Thymus (tissue), 11 donors: ENCODE results near the gene KLHL1. TPM values are rescaled to one million over a fixed set of nuclear protein-coding genes. Genes with fewer than 3 reads are reported as not detected.

ENCODE experiments used
- DNase-seq, 9 donors: peaks; one replicate each; pipeline ENCODE4 v3.0.0-alpha.2; 2013; ENCODE audit warnings: low spot score in 9 of 9, low read depth in 6 of 9, missing footprints in 1 of 9
- H3K27ac ChIP-seq, 2 donors: one replicate each; pipeline ENCODE4 v1.5.1; 2013; ENCODE audit warnings: control low read depth in 1 of 2, low read depth in 1 of 2, low read length in 1 of 2, mild to moderate bottlenecking in 1 of 2, moderate library complexity in 1 of 2
- H3K27me3 ChIP-seq, 2 donors: one replicate each; pipeline ENCODE4 v1.5.1; 2013; ENCODE audit warnings: low read length in 1 of 2; ENCODE audit not compliant: control insufficient read depth in 2 of 2, insufficient read depth in 1 of 2
- H3K36me3 ChIP-seq, 2 donors: one replicate each; pipeline ENCODE4 v1.5.1; 2013; ENCODE audit warnings: low read length in 1 of 2, mild to moderate bottlenecking in 1 of 2, moderate library complexity in 1 of 2; ENCODE audit not compliant: control insufficient read depth in 2 of 2, insufficient read depth in 2 of 2
- H3K4me1 ChIP-seq, 2 donors: one replicate each; pipeline ENCODE4 v1.5.1; 2013; ENCODE audit warnings: low read length in 2 of 2; ENCODE audit not compliant: control insufficient read depth in 2 of 2, insufficient read depth in 2 of 2
- H3K4me3 ChIP-seq, 2 donors: one replicate each; pipeline ENCODE4 v1.5.1; 2013; ENCODE audit warnings: low read length in 2 of 2, control low read depth in 1 of 2, mild to moderate bottlenecking in 1 of 2
- H3K9me3 ChIP-seq, 2 donors: one replicate each; pipeline ENCODE4 v1.5.1; 2013; ENCODE audit warnings: low read length in 1 of 2, mild to moderate bottlenecking in 1 of 2; ENCODE audit not compliant: control insufficient read depth in 2 of 2, insufficient read depth in 1 of 2
- WGBS: extraction: QIAGEN DNeasy Blood & Tissue Kit; methylation state at CpG from one replicate; pipeline ENCODE4 v1.1.7; 2013; 5-methylcytosine and 5-hydroxymethylcytosine counted together
- polyA plus RNA-seq: library from polyadenylated mRNA; stranded (reverse); fragments of 200-250 nt; gene quantifications from one replicate; pipeline ENCODE4 v1.2.3, GENCODE V29; 2013
- total RNA-seq: library from RNA; stranded (reverse); fragments of 120-200 nt; gene quantifications from one replicate; pipeline ENCODE4 v1.2.4, GENCODE V29; 2013
- donor health status: healthy.

KLHL1 gene
- total and polyA plus RNA-seq, 2 donors: 0.05 TPM

DNA sequence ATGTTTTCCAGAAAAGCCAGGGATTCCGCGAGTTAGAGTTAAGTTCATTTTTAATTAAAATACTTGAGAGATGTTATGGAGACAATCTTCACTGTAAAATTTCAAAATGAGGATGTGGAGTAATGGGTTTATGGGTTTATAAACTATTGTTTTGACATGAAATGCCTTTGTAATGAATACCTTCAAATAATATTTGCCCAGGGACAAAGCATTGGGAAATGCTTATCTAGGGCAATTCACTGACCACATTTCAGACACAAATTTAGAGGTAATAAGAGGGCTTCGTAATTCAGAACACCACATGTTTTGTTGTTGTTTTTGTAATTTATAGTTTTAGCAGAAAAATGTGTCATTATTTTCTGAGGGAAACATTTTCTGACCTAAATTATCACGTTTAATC lies 241.7 kb downstream of the KLHL1 start:
- no peaks in the 10 kb centered on the region for H3K4me1 ChIP-seq
- no peaks in the 10 kb centered on the region for H3K36me3 ChIP-seq
- no peak overlapping the region for H3K4me3 ChIP-seq
- no peak overlapping the region for H3K27ac ChIP-seq
- H3K27me3 ChIP-seq: no peaks in the 10 kb centered on the region
- no peaks in the 10 kb centered on the region for H3K9me3 ChIP-seq
- no peak for DNase-seq
- WGBS: 89% methylated on average over 4 of the region's 4 CpGs

DNA sequence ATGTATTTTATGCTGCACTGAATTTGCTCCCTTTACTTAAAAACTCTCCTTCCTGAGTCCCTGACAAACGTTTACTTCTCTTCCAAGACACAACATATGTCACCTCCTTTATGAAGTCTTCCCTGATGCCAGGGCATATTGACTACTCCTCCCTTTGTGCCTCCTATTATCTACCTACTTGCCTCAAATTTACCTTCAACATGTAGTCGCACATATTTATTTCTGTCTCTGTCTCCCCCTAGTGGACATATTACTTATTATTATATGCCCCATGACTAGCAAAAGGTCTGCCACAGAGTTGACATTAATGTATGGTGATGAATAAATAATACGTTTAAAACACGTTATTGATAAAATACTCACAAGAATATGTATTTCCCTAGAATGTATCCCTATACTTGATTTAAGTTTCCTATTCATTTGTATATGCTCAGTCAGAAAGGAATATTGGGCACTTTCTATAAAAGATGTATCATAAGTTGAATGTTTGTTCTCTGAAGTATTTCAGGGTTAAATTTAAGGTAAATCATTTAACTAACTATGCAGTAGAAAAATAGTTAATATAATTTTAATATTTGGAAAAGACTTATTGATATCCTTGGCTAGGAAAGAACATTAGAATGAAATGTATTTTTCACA lies 250.9 kb downstream of the KLHL1 start:
- no peaks in the 10 kb centered on the region for H3K27me3 ChIP-seq
- peak; percentile 2 to 46 (median 8) for DNase-seq
- H3K4me1 ChIP-seq: no peaks in the 10 kb centered on the region
- no peak overlapping the region for H3K4me3 ChIP-seq
- 5% methylated on average over 4 of the region's 4 CpGs for WGBS
- H3K36me3 ChIP-seq: no peaks in the 10 kb centered on the region
- no peaks in the 10 kb centered on the region for H3K9me3 ChIP-seq
- H3K27ac ChIP-seq: no peak overlapping the region

DNA sequence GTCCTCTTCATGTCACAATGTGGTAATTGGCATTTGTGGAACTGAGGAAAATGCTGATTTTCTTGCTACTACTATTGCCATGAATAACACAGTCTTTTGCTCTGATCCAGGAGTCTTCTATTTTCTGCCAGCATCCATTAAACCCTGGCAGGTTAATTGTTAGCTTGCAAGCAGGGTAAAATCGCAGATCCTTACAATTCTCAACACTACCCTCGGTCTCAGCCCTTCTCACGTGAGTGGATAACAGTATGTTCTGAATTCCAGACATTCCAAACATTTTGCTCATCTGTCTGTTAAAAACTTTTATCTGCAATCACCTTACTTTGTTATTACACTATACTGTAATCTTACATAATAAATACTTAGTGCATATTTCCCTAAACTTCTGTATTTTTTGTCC lies 251.9 kb downstream of the KLHL1 start:
- no peaks in the 10 kb centered on the region for H3K27me3 ChIP-seq
- no peaks in the 10 kb centered on the region for H3K36me3 ChIP-seq
- DNase-seq: no peak
- no peak overlapping the region for H3K27ac ChIP-seq
- no peaks in the 10 kb centered on the region for H3K9me3 ChIP-seq
- no peak overlapping the region for H3K4me3 ChIP-seq
- WGBS: 92% methylated on average over 3 of the region's 3 CpGs
- H3K4me1 ChIP-seq: no peaks in the 10 kb centered on the region

DNA sequence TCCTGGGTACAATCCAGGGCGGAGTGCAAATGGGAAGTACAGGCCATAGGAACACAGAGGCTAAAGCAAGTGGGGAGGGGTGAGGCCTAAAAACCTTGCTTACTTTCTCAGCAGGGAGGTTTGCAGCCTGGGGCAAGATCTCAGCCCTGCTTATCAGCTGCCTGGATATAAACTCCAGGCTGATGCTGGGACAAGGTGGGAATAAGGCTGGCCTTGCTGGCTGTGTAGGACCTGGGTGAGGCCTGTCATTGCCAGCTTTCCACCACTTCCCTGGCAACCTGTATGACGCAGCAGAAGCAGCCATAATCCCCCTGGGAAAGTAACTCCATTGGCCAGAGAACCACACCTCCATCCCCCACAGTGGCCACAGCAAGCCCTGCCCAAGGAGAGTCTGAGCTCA lies 279.7 kb downstream of the KLHL1 start:
- H3K27me3 ChIP-seq: no peaks in the 10 kb centered on the region
- H3K9me3 ChIP-seq: no peaks in the 10 kb centered on the region
- H3K4me1 ChIP-seq: no peaks in the 10 kb centered on the region
- H3K36me3 ChIP-seq: no peaks in the 10 kb centered on the region
- WGBS: 86% methylated on average over 2 of the region's 2 CpGs
- no peak overlapping the region for H3K4me3 ChIP-seq
- DNase-seq: no peak
- no peak overlapping the region for H3K27ac ChIP-seq

DNA sequence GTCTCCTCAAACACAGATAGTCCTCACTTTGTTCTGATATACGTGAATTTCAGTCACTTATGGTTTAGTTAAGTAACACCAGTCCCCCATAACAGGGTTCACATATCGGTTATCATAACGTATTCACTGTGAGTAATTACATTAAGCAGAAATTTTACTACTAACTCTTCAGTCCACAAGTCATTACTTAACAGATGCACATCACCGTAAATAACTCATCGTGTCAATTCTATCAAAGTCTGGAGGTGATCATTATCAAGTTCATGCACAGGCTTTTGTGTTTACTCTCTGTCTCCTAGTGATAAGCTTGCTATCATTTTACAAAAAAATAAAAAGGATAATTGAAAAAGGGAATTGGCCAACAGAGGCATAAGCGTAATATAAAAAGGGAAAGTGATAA lies 288.1 kb downstream of the KLHL1 start:
- H3K27ac ChIP-seq: no peak overlapping the region
- H3K4me3 ChIP-seq: no peak overlapping the region
- 94% methylated on average over 6 of the region's 6 CpGs for WGBS
- no peaks in the 10 kb centered on the region for H3K9me3 ChIP-seq
- no peak for DNase-seq
- no peaks in the 10 kb centered on the region for H3K27me3 ChIP-seq
- no peaks in the 10 kb centered on the region for H3K4me1 ChIP-seq
- H3K36me3 ChIP-seq: no peaks in the 10 kb centered on the region

DNA sequence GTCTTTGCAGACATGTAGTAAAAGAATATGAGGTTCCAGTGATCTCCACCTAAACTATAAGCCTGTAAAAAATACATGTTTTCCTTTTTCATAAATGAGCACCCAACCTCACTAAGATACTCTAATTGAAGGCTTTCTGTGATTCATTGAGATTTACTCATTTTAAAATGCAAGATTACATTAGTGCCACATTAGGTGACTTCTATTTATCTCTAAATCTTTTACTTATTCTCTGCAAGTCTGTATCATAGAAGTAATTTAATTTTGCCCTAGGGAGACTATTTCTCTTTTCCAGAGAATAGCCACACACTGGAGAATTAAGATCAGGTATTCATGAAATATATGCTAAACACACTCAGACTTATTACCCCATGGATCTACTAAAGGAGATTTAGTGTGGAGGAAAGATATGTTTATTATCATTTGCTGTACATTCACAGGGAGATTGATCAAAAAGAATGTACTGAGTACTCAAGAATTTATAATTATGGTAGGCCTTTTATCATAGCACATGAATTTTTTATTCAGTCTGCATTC lies 290.9 kb downstream of the KLHL1 start:
- H3K9me3 ChIP-seq: no peaks in the 10 kb centered on the region
- H3K36me3 ChIP-seq: no peaks in the 10 kb centered on the region
- H3K27me3 ChIP-seq: no peaks in the 10 kb centered on the region
- no peak overlapping the region for H3K27ac ChIP-seq
- no peak for DNase-seq
- no peak overlapping the region for H3K4me3 ChIP-seq
- H3K4me1 ChIP-seq: no peaks in the 10 kb centered on the region

DNA sequence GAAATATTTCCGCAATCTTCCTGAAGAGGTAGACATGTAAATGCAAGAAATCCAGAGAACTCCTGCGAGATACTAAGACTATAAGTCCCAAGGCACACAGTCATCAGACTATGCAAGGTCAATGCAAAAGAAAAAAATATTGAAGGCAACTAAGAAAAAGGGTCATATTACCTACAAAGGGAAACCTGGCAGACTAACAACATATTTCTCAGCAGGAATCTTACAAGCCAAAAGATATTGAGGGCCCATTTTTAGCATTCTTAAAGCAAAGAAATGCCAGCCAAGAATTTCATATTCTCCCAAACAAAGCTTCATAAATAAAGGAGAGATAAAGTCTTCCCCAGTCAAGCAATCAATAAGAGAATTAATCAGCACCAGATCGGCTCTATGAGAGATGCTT lies 299.1 kb downstream of the KLHL1 start:
- Histone ChIP-seq H3K27ac (no peak overlapping the region), H3K9me3 (peaks cover 0 to 10% of the 10 kb centered on the region in 2 donors), H3K36me3 (no peaks in the 10 kb centered on the region), H3K4me3 (no peak overlapping the region), H3K4me1 (no peaks in the 10 kb centered on the region), H3K27me3 (no peaks in the 10 kb centered on the region)
- DNase-seq: no peak
- 93% methylated on average over 3 of the region's 3 CpGs for WGBS

DNA sequence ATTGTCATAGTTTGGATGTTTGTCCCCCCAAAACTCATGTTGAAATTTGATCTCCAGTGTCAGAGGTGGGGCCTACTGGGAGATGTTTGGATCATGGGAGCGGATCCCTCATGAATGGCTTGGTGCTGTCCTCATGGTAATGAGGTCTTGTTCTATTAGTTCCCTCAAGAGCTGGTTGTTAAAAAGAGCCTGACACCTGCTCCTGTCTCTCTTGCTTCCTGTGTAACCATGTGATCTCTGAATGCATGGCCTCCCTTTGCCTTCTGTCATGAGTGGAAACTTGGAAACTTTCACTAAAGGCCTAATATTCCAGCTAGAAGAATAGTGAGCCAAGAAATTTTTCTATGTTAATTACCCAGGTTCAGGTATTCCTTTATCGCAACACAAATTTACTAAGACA lies 312.0 kb downstream of the KLHL1 start:
- H3K27ac ChIP-seq: no peak overlapping the region
- no peak overlapping the region for H3K4me3 ChIP-seq
- H3K27me3 ChIP-seq: no peaks in the 10 kb centered on the region
- 95% methylated on average over 2 of the region's 2 CpGs for WGBS
- DNase-seq: no peak
- H3K9me3 ChIP-seq: peaks cover 0 to 1% of the 10 kb centered on the region in 2 donors
- no peaks in the 10 kb centered on the region for H3K4me1 ChIP-seq
- H3K36me3 ChIP-seq: no peaks in the 10 kb centered on the region

DNA sequence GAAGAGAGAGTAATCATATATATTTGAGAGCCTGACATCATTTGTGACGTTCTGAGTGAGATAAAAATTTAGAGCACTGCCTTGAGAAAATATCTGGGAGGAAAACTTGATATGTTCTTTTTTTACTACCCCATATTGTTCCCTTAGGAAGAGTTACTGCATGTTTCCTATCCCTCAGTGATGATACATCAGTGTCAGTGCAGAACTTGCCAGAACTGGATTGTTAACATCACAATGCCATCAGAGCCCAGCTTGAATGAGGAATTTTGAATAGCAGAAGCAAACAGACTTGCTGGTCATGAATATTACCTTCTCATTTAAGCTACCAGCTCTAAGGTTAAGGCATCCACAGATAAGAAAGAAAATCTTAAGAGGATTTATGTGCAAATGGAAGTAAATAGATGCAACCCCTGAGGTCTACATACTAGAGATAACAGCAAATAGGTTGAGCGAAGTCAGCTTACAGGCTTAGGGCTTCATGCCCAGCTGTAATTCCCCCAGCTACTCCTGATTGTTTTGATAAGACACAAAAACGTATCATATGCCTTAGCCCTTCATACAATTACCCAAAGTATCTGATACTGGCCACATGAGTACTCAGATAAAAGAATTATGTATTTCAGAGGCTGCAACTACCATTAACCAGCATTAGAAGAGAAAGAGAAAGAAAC lies 314.3 kb downstream of the KLHL1 start:
- Histone ChIP-seq H3K27ac (no peak overlapping the region), H3K36me3 (no peaks in the 10 kb centered on the region), H3K27me3 (no peaks in the 10 kb centered on the region), H3K4me1 (no peaks in the 10 kb centered on the region), H3K9me3 (no peaks in the 10 kb centered on the region), H3K4me3 (no peak overlapping the region)
- DNase-seq: no peak
- WGBS: 79% methylated on average over 3 of the region's 3 CpGs
